Measurements from ENCODE around the gene CIAO1. TPM values are rescaled to one million over a fixed set of nuclear protein-coding genes. Genes with fewer than 3 reads are reported as not detected.

The CIAO1 gene
- total and polyA plus RNA-seq, 2 of the 13 experiments (the other 11 are each of a cell fraction or from before 2014, with no cell fraction given), result 99.3 to 120 TPM

DNA sequence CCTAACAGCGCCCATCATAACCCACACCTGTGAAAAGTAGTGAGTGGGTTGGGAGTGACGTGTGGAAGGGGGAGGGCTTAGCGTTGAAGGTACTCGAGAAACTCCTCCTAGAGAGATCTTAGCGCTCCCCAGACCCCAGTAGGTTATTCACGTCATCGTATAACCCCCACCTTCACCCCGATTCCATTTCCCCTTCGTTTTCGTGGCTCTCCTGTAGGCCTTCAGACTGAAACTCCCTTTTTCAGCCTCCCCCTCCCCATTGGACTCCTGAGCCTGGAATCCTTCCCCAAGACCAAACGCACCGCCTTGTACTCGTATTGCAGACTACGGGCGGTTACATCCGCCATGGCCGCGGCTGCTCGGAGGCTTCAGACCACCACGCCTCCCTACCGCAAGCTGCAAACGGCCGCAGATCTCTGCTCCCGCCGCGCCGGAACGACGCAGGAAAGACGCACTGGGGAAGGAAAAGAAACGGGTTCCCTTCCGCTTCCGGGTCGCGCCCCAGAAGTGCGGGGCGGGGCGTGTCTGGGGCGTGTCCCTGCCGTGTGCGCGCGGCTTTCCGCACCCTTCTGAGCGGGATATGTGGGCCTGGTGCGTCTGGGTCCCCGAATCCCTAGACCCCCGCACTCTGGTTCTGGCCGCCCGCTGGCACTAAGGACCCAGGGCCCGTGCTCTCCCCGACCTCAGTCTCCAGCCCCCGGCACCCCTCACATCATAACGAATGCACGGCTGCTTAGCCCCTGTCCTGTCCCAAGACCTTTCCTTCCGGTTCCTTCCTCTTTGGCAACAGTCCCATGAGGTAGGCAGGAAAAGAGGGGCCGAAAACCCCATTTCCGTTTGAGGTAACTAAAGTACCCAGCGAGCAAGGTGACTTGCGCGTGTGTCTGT is 39.3 kb downstream of the CIAO1 start, which contains the start of gene SNRNP200 (continued):
- TF ChIP-seq PTBP1 (IDR thresholded peaks at IDR 0.05; ENCODE audit: low read depth, low read length, poor library complexity, severe bottlenecking), result peak; percentile 44
- no peak for TF ChIP-seq TRIM24 (CRISPR knock-in tag; IDR thresholded peaks at IDR 0.05)
- TF ChIP-seq, protein P1, sequence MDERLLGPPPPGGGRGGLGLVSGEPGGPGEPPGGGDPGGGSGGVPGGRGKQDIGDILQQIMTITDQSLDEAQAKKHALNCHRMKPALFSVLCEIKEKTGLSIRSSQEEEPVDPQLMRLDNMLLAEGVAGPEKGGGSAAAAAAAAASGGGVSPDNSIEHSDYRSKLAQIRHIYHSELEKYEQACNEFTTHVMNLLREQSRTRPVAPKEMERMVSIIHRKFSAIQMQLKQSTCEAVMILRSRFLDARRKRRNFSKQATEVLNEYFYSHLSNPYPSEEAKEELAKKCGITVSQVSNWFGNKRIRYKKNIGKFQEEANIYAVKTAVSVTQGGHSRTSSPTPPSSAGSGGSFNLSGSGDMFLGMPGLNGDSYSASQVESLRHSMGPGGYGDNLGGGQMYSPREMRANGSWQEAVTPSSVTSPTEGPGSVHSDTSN (CRISPR knock-in tag; IDR thresholded peaks at IDR 0.05), result no peak
- no peak; the same call in 1 of the 2 replicates for TF ChIP-seq SIX1 (CRISPR knock-in tag; IDR thresholded peaks at IDR 0.05; ENCODE audit: borderline replicate concordance)
- no peak for TF ChIP-seq ZIK1 (CRISPR knock-in tag; IDR thresholded peaks at IDR 0.05; ENCODE audit: borderline replicate concordance, low read depth)
- TF ChIP-seq, protein P2, sequence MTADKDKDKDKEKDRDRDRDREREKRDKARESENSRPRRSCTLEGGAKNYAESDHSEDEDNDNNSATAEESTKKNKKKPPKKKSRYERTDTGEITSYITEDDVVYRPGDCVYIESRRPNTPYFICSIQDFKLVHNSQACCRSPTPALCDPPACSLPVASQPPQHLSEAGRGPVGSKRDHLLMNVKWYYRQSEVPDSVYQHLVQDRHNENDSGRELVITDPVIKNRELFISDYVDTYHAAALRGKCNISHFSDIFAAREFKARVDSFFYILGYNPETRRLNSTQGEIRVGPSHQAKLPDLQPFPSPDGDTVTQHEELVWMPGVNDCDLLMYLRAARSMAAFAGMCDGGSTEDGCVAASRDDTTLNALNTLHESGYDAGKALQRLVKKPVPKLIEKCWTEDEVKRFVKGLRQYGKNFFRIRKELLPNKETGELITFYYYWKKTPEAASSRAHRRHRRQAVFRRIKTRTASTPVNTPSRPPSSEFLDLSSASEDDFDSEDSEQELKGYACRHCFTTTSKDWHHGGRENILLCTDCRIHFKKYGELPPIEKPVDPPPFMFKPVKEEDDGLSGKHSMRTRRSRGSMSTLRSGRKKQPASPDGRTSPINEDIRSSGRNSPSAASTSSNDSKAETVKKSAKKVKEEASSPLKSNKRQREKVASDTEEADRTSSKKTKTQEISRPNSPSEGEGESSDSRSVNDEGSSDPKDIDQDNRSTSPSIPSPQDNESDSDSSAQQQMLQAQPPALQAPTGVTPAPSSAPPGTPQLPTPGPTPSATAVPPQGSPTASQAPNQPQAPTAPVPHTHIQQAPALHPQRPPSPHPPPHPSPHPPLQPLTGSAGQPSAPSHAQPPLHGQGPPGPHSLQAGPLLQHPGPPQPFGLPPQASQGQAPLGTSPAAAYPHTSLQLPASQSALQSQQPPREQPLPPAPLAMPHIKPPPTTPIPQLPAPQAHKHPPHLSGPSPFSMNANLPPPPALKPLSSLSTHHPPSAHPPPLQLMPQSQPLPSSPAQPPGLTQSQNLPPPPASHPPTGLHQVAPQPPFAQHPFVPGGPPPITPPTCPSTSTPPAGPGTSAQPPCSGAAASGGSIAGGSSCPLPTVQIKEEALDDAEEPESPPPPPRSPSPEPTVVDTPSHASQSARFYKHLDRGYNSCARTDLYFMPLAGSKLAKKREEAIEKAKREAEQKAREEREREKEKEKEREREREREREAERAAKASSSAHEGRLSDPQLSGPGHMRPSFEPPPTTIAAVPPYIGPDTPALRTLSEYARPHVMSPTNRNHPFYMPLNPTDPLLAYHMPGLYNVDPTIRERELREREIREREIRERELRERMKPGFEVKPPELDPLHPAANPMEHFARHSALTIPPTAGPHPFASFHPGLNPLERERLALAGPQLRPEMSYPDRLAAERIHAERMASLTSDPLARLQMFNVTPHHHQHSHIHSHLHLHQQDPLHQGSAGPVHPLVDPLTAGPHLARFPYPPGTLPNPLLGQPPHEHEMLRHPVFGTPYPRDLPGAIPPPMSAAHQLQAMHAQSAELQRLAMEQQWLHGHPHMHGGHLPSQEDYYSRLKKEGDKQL (CRISPR knock-in tag; IDR thresholded peaks at IDR 0.05; ENCODE audit: low read depth), result no peak
- TF ChIP-seq HNRNPUL1 (IDR thresholded peaks at IDR 0.05; ENCODE audit: low read depth, low read length), result 0 out of 2 replicates have a peak, but pooled peaks have one; percentile 34
- no peak for TF ChIP-seq REXO4 (CRISPR knock-in tag; IDR thresholded peaks at IDR 0.05; ENCODE audit: borderline replicate concordance)
- TF ChIP-seq, protein P3, sequence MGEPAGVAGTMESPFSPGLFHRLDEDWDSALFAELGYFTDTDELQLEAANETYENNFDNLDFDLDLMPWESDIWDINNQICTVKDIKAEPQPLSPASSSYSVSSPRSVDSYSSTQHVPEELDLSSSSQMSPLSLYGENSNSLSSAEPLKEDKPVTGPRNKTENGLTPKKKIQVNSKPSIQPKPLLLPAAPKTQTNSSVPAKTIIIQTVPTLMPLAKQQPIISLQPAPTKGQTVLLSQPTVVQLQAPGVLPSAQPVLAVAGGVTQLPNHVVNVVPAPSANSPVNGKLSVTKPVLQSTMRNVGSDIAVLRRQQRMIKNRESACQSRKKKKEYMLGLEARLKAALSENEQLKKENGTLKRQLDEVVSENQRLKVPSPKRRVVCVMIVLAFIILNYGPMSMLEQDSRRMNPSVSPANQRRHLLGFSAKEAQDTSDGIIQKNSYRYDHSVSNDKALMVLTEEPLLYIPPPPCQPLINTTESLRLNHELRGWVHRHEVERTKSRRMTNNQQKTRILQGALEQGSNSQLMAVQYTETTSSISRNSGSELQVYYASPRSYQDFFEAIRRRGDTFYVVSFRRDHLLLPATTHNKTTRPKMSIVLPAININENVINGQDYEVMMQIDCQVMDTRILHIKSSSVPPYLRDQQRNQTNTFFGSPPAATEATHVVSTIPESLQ (CRISPR knock-in tag; conservative IDR thresholded peaks at IDR 0.05), result peak; percentile 76
- TF ChIP-seq, protein P4, sequence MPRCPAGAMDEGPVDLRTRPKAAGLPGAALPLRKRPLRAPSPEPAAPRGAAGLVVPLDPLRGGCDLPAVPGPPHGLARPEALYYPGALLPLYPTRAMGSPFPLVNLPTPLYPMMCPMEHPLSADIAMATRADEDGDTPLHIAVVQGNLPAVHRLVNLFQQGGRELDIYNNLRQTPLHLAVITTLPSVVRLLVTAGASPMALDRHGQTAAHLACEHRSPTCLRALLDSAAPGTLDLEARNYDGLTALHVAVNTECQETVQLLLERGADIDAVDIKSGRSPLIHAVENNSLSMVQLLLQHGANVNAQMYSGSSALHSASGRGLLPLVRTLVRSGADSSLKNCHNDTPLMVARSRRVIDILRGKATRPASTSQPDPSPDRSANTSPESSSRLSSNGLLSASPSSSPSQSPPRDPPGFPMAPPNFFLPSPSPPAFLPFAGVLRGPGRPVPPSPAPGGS (CRISPR knock-in tag; IDR thresholded peaks at IDR 0.05), result peak; percentile 94
- TF ChIP-seq, protein P5, sequence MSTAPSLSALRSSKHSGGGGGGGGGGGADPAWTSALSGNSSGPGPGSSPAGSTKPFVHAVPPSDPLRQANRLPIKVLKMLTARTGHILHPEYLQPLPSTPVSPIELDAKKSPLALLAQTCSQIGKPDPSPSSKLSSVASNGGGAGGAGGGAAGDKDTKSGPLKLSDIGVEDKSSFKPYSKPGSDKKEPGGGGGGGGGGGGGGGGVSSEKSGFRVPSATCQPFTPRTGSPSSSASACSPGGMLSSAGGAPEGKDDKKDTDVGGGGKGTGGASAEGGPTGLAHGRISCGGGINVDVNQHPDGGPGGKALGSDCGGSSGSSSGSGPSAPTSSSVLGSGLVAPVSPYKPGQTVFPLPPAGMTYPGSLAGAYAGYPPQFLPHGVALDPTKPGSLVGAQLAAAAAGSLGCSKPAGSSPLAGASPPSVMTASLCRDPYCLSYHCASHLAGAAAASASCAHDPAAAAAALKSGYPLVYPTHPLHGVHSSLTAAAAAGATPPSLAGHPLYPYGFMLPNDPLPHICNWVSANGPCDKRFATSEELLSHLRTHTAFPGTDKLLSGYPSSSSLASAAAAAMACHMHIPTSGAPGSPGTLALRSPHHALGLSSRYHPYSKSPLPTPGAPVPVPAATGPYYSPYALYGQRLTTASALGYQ (CRISPR knock-in tag; IDR thresholded peaks at IDR 0.05), result peak; percentile 86
- peak; percentile 26; the same call in 1 of the 2 replicates for TF ChIP-seq DPF2 (CRISPR knock-in tag; IDR thresholded peaks at IDR 0.05; ENCODE audit: borderline replicate concordance, low read depth)
- peak; percentile 94 for TF ChIP-seq TARDBP (CRISPR knock-in tag; IDR thresholded peaks at IDR 0.05)
- TF ChIP-seq STAT5B (CRISPR knock-in tag; IDR thresholded peaks at IDR 0.05), result no peak
- peak; percentile 60; the same call in 1 of the 2 replicates for TF ChIP-seq HES4 (CRISPR knock-in tag; IDR thresholded peaks at IDR 0.05; ENCODE audit: borderline replicate concordance)
- TF ChIP-seq BORCS8-MEF2B (CRISPR knock-in tag; IDR thresholded peaks at IDR 0.05), result peak; percentile 90

Measured in HepG2 (cell line).